Measurements from ENCODE around the gene ASB12. TPM values are rescaled to one million over a fixed set of nuclear protein-coding genes. Genes with fewer than 3 reads are reported as not detected.

ASB12 gene
- total and polyA plus RNA-seq, 2 of the 8 experiments (the other 6 are each of a cell fraction or from before 2014, with no cell fraction given) = 1.3 to 1.7 TPM

- Histone ChIP-seq H4K91ac (replicated peaks; ENCODE audit: insufficient read length, low read length) (no peak overlapping the region), H3K79me1 (ENCODE audit: low read depth, low read length) (no peaks in the 10 kb centered on the region), H2BK5ac (ENCODE audit: low read depth, low read length) (no peak overlapping the region), H3K4ac (replicated peaks; ENCODE audit: insufficient read length, low read depth, low read length) (no peak overlapping the region), H4K5ac (ENCODE audit: insufficient read length, low read depth, low read length) (no peak overlapping the region), H3K79me2 (ENCODE audit: control insufficient read depth in 1 of 2, insufficient read depth in 2 of 2, low read length in 2 of 2) (no peaks in the 10 kb centered on the region), H3K23ac (ENCODE audit: insufficient read length) (no peak overlapping the region), H3K9me3 (ENCODE audit: insufficient read depth in 2 of 2, low read depth in 1 of 2, low read length in 1 of 2) (no peaks in the 10 kb centered on the region), H2BK12ac (ENCODE audit: low read depth, low read length) (no peak overlapping the region), H3K4me2 (ENCODE audit: insufficient read depth in 1 of 2, low read depth in 2 of 2, low read length in 2 of 2) (no peak overlapping the region), H3K18ac (ENCODE audit: extremely low read depth, low read length) (no peak overlapping the region), H3K14ac (ENCODE audit: insufficient read length) (no peak overlapping the region), H4K20me1 (replicated peaks in 1 of 2; ENCODE audit: control insufficient read depth in 1 of 2, insufficient read depth in 2 of 2, low read length in 2 of 2) (no peaks in the 10 kb centered on the region), H3K4me1 (replicated peaks in 1 of 4; ENCODE audit: control insufficient read depth in 3 of 4, insufficient read depth in 4 of 4, low read length in 3 of 4) (no peaks in the 10 kb centered on the region), H2BK15ac (ENCODE audit: low read length) (no peak overlapping the region), H2BK20ac (ENCODE audit: low read length) (no peak overlapping the region), H3K36me3 (ENCODE audit: control insufficient read depth in 2 of 4, insufficient read depth in 4 of 4, low read length in 3 of 4) (no peaks in the 10 kb centered on the region), H3K23me2 (ENCODE audit: low read depth, low read length) (no peaks in the 10 kb centered on the region), H2AK5ac (ENCODE audit: low read depth, low read length) (no peak overlapping the region), H3K56ac (replicated peaks; ENCODE audit: insufficient read length, low read depth, low read length) (no peak overlapping the region), H2BK120ac (replicated peaks; ENCODE audit: low read depth, low read length) (no peak overlapping the region), H3K27me3 (replicated peaks in 1 of 4; ENCODE audit: control insufficient read depth in 3 of 4, extremely low read depth in 1 of 4, insufficient read depth in 3 of 4, low read length in 3 of 4) (no peaks in the 10 kb centered on the region), H4K8ac (ENCODE audit: extremely low read depth, insufficient read depth, low read length) (no peak overlapping the region), H3K27ac (ENCODE audit: low read depth, low read length) (no peak overlapping the region), H3K4me3 (ENCODE audit: extremely low read depth in 1 of 4, insufficient read depth in 2 of 4, low read depth in 3 of 4, low read length in 4 of 4) (no peak overlapping the region), H2AFZ (ENCODE audit: low read length) (no peak overlapping the region), H3K9ac (replicated peaks in 1 of 4; ENCODE audit: extremely low read depth in 1 of 4, low read depth in 3 of 4, low read length in 3 of 4) (no peak overlapping the region)
- ChIA-PET CTCF (ENCODE audit: partially characterized antibody) (no interaction called here), POLR2A (ENCODE audit: partially characterized antibody) (no interaction called here)
- no peak for DNase-seq (ENCODE audit: low read depth in 1 of 2, low spot score in 2 of 2)
- FAIRE-seq = no peak
- WGBS, 2 experiments (ENCODE audit: extremely low coverage in 1 of 2, insufficient coverage in 1 of 2, insufficient read length in 1 of 2, insufficient replicate concordance in 2 of 2, low coverage in 1 of 2, low lambda C conversion rate in 2 of 2, missing lambda C conversion rate in 1 of 2) = 82% methylated on average over 2 of the region's 2 CpGs; no CpG with 5 or more reads in 1 of the 2 experiments
- no peak for TF ChIP-seq ATF3 (IDR thresholded peaks at IDR 0.05; ENCODE audit: insufficient read depth, low read depth, low read length)
- no peak for TF ChIP-seq CREB1 (IDR thresholded peaks at IDR 0.05)
- no peak for TF ChIP-seq SRF (IDR thresholded peaks at IDR 0.05; ENCODE audit: low read depth, low read length)
- no peak for TF ChIP-seq ZNF274 (IDR thresholded peaks at IDR 0.05; ENCODE audit: borderline replicate concordance, extremely low read depth, low read length)
- TF ChIP-seq SP4 (IDR thresholded peaks at IDR 0.05; ENCODE audit: low read length) = no peak
Measured at GRCh38 chrX:64184396-64184795, 46.0 kb downstream of the ASB12 start.
